Dedifferentiated amniotic fluid mesenchymal stem cell (primary cell): Measurements from ENCODE around the gene APOLD1.

ENCODE experiments used
- DNase-seq: peaks from one replicate; pipeline ENCODE4 v3.0.0-alpha.2; 2016; ENCODE audit errors: extremely low spot score

APOLD1 gene

GRCh38 chr12:12839873-12840579 lies 54.6 kb downstream of the APOLD1 start:
- peak; percentile 84 for DNase-seq

GRCh38 chr12:12840580-12840899 lies 55.1 kb downstream of the APOLD1 start:
- no peak for DNase-seq
